Neural progenitor cell (in vitro differentiated cells): ENCODE results near the gene CGN.

Experiments
- CTCF ChIP-seq: fragments of 200-600 bp; sonication (generic); IDR thresholded peaks from 2 replicates; pipeline ENCODE4 v1.5.1; 2017; ENCODE audit warnings: antibody characterized with exemption, mild to moderate bottlenecking
- EZH2phosphoT487 ChIP-seq: fragments of 200-600 bp; sonication (generic); IDR thresholded peaks from 2 replicates; pipeline ENCODE4 v1.6.1; 2017; ENCODE audit warnings: antibody characterized with exemption

DNA sequence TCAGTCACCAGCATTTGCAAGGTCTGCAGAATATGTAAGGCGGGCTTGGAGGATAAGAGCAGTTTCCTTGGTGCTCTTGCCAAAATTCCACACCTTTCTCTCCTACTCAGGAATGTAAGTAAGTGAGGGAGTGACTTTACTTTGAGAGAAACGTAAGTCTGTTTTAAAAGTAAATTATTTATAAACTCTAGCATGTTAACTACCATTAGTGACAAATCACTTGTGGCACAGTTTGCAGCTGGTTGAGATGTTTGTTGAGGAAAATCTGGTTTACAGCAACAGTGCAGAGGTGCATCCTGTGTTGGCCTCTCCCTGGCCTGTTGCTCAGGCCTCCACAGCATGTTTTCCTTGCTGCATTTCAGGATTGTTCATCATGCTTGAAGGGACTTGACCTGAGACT, 8.5 kb downstream of the CGN start:
- TF ChIP-seq CTCF (no peak), EZH2phosphoT487 (no peak)
